ENCODE measurements around the gene LDAH. TPM values are rescaled to one million over a fixed set of nuclear protein-coding genes. Genes with fewer than 3 reads are reported as not detected.

Gene LDAH
- polyA plus RNA-seq, 1 donor from 2014 or later, result 15.4 TPM

DNA sequence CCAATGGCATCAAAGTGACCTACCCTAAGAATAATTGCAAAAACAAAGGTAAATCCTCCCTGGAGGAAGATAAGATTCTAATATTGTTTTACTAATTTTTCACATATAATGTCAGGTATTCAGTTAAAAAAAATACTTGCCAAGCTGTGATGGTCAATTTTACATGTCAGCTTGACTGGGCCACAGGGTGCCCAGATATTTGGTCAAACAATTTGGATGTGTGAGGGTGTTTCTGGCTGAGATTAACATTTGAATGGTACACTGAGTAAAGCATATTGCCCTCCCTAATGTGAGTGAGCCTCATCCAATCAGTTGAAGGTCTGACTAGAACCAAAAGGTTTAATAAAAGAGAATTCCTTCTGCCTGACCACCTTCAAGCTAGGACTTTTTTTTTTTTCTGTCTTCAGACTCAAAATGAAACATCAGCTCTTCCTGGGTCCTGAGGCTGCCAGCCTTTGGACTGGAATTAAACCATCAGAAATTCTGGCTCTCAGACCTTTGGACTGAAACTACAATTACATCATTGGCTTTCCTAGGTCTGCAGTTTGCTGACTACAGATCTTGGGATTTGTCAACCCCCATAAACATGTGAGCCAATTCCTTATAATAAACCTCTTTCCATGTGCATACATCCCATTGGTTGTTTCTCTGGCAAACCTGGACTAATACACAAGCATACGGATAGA lies 65.4 kb downstream of the LDAH start:
- H3K4me1 Mint-ChIP-seq, result peaks cover 8 to 11% (median 11%) of the 10 kb centered on the region in 3 donors
- no peak overlapping the region for H3K4me3 Mint-ChIP-seq
- peaks cover 15% of the 10 kb centered on the region for H3K36me3 Mint-ChIP-seq
- no peak overlapping the region for H3K27ac Mint-ChIP-seq
- no peaks in the 10 kb centered on the region for H3K27me3 Mint-ChIP-seq
- H3K9me3 Mint-ChIP-seq, result peaks cover 0 to 2% (median 0%) of the 10 kb centered on the region in 3 donors

DNA sequence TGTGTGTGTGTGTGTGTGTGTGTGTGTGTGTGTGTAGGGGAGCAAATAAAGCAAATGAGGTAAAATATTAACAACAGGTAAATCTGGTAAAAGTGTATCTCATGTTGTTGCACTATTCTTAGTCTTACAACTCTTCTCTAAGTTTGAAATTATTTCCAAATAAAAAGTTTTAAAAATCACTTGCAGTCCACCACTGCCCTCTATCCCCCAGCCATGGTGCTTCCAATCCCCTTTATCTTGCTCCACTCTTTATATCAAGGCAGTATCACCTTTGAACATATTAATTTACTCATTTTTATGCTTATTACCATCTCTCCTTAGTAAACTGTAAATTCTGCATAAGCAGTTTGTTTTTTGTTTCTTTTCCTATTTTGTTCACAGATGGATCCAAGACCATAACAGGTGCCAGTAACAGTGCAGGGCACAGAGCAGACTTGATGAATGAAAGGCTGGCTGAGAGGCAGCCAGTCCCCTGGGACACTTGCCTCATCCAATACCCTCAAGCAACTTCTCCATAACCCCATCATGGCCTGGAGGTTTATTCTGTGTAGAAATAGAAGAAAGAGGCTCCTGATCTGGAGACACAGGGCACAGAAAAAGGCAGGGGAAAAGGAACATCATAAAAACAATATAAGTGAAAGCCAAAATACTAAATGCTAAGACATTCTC lies 67.6 kb downstream of the LDAH start:
- Mint-ChIP-seq H3K4me3 (no peak overlapping the region), H3K9me3 (no peaks in the 10 kb centered on the region), H3K4me1 (peaks cover 4 to 6% (median 5%) of the 10 kb centered on the region in 3 donors), H3K27ac (no peak overlapping the region), H3K36me3 (peaks cover 14% of the 10 kb centered on the region), H3K27me3 (no peaks in the 10 kb centered on the region)

DNA sequence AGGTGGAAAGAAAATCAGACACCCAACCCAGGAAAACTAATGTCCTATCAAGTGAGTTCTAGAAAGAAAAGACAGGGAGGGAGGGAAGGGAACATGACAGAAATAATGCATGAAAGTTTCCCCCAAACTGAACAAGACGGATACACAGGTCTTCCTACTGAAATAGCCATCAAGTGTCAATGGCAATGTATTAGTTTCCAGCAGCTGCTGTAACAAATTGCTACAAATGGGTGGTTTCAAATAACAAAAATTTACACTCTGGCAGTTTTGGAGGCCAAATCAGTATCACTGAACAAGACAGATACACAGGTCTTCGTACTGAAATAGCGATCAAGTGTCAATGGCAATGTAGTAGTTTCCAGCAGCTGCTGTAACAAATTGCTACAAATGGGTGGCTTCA lies 70.6 kb downstream of the LDAH start:
- peaks cover 5 to 13% (median 7%) of the 10 kb centered on the region in 3 donors for H3K4me1 Mint-ChIP-seq
- no peaks in the 10 kb centered on the region for H3K9me3 Mint-ChIP-seq
- H3K36me3 Mint-ChIP-seq, result peaks cover 13% of the 10 kb centered on the region
- no peak overlapping the region for H3K27ac Mint-ChIP-seq
- peak overlapping the region in 1 of 4 donors; percentile 52 for H3K4me3 Mint-ChIP-seq
- H3K27me3 Mint-ChIP-seq, result no peaks in the 10 kb centered on the region

DNA sequence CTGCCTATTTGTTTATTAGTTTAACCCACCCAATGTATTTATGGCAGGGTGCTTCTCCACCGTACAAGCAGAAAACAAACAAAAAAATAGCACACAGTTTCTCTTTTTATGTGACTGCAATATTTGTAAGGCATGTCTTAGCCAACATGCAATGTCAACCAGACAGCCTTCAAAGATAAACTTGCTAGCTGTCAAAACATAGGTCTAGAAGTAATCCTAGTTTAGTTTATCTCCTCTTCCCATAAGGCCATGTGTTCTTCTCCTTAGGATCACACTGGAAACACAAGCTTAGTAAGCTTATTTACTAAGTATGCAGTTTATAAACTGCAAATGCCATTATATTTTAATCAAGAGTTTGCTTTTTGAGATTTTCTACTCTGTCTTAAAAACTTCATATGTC lies 75.6 kb downstream of the LDAH start:
- peak overlapping the region in 1 of 3 donors; percentile 21 for H3K27ac Mint-ChIP-seq
- peaks cover 10% of the 10 kb centered on the region for H3K36me3 Mint-ChIP-seq
- H3K4me3 Mint-ChIP-seq, result no peak overlapping the region
- peaks cover 16 to 38% (median 20%) of the 10 kb centered on the region in 3 donors for H3K4me1 Mint-ChIP-seq
- H3K27me3 Mint-ChIP-seq, result no peaks in the 10 kb centered on the region
- H3K9me3 Mint-ChIP-seq, result no peaks in the 10 kb centered on the region

DNA sequence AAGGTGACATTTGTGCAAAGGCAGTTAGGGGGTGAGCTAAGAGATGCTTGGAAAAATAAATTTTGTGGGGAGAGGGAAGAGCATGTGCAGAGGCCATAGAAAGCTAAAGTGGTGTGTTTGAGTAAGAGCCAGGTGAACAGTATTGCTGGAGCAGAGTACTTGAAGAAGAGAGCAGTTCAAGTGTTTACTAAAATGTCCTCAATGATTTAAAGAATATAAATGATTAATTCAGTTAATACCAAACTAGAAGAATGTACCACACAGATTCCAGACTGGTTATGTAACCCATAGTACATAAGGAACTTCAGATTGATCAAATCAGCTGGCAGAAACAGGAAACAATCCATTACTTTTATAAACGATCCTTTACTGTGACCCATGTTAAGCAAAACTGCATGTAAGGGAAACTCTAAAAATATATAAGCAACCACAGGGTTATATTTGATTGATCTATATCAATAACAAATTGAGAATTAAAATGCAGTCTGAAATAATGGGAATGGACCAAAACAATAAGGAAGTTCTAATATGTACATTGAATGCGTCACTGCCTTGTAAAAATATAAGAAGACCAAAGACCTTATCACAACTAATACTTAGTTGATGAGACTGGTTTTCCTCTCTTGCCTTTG lies 76.9 kb downstream of the LDAH start:
- H3K4me1 Mint-ChIP-seq, result peaks cover 16 to 38% (median 20%) of the 10 kb centered on the region in 3 donors
- no peak overlapping the region for H3K27ac Mint-ChIP-seq
- peaks cover 14% of the 10 kb centered on the region for H3K36me3 Mint-ChIP-seq
- H3K27me3 Mint-ChIP-seq, result no peaks in the 10 kb centered on the region
- peak overlapping the region in 1 of 4 donors; percentile 73 for H3K4me3 Mint-ChIP-seq
- H3K9me3 Mint-ChIP-seq, result peaks cover 0 to 4% (median 0%) of the 10 kb centered on the region in 3 donors

DNA sequence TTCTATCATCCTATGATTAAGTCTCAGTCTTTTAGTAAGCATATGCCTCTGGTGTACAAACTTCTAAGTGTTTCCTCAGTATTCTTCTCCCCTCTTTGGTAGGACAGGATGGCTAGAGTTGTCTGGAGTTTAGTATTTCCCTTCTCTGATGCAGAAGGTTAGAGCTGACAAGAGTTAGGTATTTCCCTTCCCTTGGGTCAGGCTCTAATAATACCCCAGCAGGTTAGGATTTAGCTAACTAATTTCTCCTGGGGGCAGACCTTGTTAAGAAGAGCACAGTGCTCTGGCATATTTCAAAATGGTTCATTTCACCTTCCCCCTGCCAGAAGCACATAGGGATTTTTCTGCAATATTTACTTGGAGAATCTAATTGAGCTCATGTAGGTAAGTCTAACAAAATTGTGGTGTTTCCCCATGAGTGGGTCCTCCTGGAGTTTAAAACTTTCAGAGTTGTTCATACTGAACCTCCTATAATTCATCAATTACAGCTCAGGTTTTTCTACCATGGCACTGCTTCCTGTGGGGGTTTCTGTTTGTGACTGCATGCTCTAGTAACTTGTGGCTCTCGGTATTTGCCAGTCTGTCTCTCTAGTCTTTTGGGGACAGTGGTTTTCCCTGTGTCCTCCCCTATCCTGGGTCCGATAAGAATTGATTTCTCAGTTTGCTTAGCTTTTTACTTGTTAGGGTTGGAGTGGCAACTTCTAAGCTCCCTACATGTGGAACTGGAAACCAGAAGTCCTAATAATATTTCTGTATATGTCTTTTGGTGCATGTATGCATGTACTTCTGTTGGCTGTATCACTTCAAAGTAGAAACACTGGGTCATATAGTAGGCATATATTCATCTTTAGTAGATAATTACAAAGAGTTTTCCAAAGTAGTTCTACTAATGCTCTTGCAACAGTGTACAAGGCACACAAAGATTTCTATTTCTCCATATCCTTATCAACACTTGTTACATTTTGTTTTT lies 78.2 kb downstream of the LDAH start:
- Mint-ChIP-seq H3K4me3 (peak overlapping the region in 1 of 4 donors; percentile 93), H3K4me1 (peaks cover 16 to 38% (median 20%) of the 10 kb centered on the region in 3 donors), H3K36me3 (peaks cover 10% of the 10 kb centered on the region), H3K27me3 (no peaks in the 10 kb centered on the region), H3K27ac (peak overlapping the region in 1 of 3 donors; percentile 29), H3K9me3 (peaks cover 0 to 4% (median 0%) of the 10 kb centered on the region in 3 donors)

DNA sequence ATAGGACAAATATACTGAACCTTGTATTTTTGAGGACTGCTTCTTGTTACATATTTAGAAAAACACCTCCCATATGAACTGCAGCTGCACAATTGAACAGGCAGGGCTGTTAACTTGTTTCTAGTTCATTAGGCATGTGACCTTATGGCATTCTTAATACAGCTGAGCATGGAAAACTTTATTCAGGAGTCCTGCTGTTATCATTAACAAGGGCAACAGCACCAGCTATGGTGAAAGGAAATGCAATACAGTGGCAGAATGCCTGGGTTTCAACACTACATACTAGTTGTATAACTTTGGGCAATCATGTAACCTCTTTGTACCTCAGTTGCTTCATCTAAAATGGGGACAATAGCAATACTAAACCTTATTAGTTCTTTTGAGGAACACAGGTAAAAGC lies 84.1 kb downstream of the LDAH start:
- peaks cover 0 to 4% (median 0%) of the 10 kb centered on the region in 3 donors for H3K9me3 Mint-ChIP-seq
- H3K36me3 Mint-ChIP-seq, result peaks cover 19% of the 10 kb centered on the region
- no peak overlapping the region for H3K4me3 Mint-ChIP-seq
- no peak overlapping the region for H3K27ac Mint-ChIP-seq
- no peaks in the 10 kb centered on the region for H3K27me3 Mint-ChIP-seq
- H3K4me1 Mint-ChIP-seq, result peaks cover 24 to 28% (median 24%) of the 10 kb centered on the region in 3 donors

DNA sequence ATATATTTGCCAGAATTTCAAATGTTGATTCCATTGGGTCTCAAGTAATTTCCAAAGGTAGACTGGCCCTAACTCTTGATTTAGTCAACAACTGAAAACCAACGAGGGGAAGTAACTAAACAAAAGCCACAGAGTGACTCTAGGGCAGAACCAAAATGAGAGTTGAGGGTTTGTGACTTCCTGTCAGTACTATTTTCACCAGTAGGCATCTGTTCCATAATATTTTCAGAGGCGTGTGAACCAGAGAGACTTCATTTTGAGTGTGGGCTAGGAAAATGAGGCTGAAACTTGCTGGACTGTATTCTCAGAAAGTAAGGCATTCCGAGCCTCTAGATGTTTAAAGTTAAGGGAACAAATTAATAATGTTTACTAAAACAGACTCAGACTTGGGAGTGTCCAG lies 85.4 kb downstream of the LDAH start:
- peaks cover 24% of the 10 kb centered on the region for H3K36me3 Mint-ChIP-seq
- peak overlapping the region in 1 of 3 donors; percentile 64 for H3K27ac Mint-ChIP-seq
- peaks cover 23 to 24% (median 24%) of the 10 kb centered on the region in 3 donors for H3K4me1 Mint-ChIP-seq
- peak overlapping the region in 2 of 4 donors; percentile 72 to 78 for H3K4me3 Mint-ChIP-seq
- H3K27me3 Mint-ChIP-seq, result no peaks in the 10 kb centered on the region
- H3K9me3 Mint-ChIP-seq, result peaks cover 0 to 4% (median 0%) of the 10 kb centered on the region in 3 donors

DNA sequence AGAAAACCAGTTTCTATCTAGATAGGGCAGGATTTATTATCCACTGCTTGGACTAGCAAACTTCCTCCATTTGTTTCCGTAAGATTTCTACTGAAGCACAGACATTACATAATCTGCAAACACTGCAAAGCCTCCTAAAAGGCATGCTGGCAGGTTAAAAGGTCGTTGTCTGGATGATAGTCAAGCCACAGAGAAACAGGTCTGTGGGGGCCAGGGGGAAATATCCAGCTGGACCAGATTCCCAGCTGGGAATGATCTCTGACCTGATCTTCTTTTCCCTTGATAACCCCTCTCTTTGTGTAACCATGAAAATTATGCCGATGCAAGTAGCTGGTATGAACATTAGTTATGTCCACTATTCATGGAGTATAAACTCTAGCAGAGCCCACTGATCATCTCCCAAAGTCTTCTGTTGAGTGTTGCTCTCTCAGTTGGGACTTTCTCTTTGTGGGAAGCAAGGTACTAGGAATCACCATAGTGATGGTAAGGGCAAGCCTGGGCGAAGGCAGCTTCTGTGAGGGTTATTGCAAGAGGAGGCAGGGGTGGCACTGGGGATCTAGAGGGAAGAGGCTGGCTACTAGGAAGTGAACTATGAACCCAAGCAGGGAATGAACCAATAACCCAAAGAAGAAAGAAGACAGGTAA lies 94.7 kb downstream of the LDAH start:
- H3K4me1 Mint-ChIP-seq, result peaks cover 0 to 7% (median 0%) of the 10 kb centered on the region in 3 donors
- H3K27me3 Mint-ChIP-seq, result no peaks in the 10 kb centered on the region
- peak overlapping the region in 1 of 3 donors; percentile 18 for H3K27ac Mint-ChIP-seq
- H3K36me3 Mint-ChIP-seq, result peaks cover 7% of the 10 kb centered on the region
- H3K4me3 Mint-ChIP-seq, result no peak overlapping the region
- no peaks in the 10 kb centered on the region for H3K9me3 Mint-ChIP-seq

DNA sequence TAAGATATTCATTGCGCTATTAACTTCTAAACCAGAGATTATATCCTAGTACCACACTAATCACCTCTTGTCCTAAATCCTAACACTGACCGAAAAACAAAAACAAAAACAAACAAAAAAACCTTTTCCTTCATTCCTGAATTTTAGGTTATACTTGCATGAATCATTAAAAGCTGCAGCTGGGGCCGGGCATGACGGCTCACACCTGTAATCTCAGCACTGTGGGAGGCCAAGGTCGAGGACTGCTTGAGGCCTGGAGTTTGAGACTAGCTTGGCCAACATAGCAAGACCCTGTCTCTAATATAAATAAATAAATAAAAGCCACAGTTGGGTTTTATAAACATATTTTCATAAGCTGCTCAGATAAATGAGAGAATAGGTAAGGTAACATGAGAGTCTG lies 96.0 kb downstream of the LDAH start:
- H3K4me3 Mint-ChIP-seq, result no peak overlapping the region

DNA sequence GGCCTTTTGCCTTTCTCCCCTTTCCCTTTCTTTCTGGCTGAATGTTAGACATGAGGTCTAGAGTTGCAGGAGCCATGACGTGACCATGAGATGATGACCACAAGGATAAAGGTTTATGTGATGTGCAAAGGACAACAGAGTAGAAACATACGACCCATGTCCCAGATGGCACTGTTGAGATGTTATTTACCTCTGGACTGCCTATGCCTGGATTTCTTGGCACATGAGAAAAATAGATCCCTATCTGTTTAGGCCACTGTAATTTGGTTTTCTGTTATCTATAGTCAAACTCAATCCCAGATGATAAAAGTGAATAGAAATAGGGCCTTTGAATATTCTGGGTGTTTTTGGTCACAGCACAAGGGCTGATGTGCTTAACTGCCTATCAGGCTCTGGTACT lies 97.1 kb downstream of the LDAH start:
- Mint-ChIP-seq H3K27ac (no peak overlapping the region), H3K4me3 (no peak overlapping the region), H3K27me3 (no peaks in the 10 kb centered on the region), H3K9me3 (no peaks in the 10 kb centered on the region), H3K4me1 (peaks cover 2% of the 10 kb centered on the region in 3 donors), H3K36me3 (peaks cover 2% of the 10 kb centered on the region)

More for the DNA sequence above, 96.0 kb downstream of the LDAH start:
- H3K4me1 Mint-ChIP-seq, result peaks cover 0 to 5% (median 0%) of the 10 kb centered on the region in 3 donors
- H3K27me3 Mint-ChIP-seq, result no peaks in the 10 kb centered on the region
- H3K27ac Mint-ChIP-seq, result no peak overlapping the region
- H3K9me3 Mint-ChIP-seq, result no peaks in the 10 kb centered on the region
- peaks cover 2% of the 10 kb centered on the region for H3K36me3 Mint-ChIP-seq

DNA sequence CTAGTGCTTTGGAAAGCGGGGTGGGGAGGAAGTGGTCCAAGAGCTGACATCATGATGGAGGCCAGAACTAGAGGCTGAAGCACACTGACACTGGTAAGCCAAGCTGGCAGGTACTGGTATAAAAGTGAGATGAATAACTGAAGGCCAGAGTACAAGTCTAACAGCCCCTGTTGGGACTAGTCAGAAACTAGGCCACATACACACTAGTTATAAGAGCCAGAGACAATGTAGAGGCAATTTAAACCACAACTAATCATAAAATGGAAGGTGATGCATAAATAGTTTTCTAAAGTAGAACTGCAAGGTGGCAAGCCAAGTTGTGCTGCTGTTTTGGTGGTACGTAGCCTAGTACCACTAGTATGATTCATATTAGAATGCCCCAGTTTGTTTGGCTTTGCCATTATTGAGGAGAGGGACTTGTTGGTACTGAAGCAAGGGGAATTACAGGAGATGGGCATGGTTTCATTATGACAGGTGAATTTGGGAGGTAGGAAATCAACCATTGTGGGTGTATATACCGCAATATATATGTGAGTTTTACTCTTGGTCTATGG lies 98.3 kb downstream of the LDAH start:
- no peak overlapping the region for H3K4me3 Mint-ChIP-seq
- peaks cover 2% of the 10 kb centered on the region for H3K36me3 Mint-ChIP-seq
- H3K9me3 Mint-ChIP-seq, result no peaks in the 10 kb centered on the region
- no peaks in the 10 kb centered on the region for H3K27me3 Mint-ChIP-seq
- H3K27ac Mint-ChIP-seq, result peak overlapping the region in 1 of 3 donors; percentile 83
- H3K4me1 Mint-ChIP-seq, result peaks cover 2 to 6% (median 6%) of the 10 kb centered on the region in 3 donors

DNA sequence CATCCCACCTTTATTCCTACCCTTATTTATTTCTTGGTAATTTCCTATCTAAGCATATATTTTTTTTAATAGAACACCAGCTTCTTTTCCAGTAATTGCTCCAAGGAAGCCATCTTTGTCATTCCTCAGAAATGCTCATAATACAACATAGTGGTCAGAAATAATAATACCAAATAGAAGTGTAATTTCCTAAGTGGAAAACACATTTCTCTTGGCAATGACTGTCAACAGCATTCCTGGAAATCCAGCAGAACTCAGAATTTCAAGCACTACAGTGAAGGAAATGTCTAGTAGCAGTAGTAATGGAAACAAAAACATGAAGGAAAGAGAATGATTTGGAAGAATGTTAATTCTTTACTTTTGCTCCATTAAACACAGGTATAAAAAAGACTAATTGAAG lies 99.4 kb downstream of the LDAH start:
- Mint-ChIP-seq H3K36me3 (peaks cover 4% of the 10 kb centered on the region), H3K27me3 (no peaks in the 10 kb centered on the region), H3K4me3 (no peak overlapping the region), H3K9me3 (peaks cover 0 to 3% (median under 1%) of the 10 kb centered on the region in 3 donors), H3K27ac (no peak overlapping the region), H3K4me1 (peaks cover 2 to 6% (median 6%) of the 10 kb centered on the region in 3 donors)
